ENCODE data around the gene CPNE4. TPM values are rescaled to one million over a fixed set of nuclear protein-coding genes. Genes with fewer than 3 reads are reported as not detected.

CPNE4 gene
- total RNA-seq, 4 donors from 2014 or later: not detected

- Histone ChIP-seq H3K4me1 (no peaks in the 10 kb centered on the region), H3K36me3 (no peaks in the 10 kb centered on the region), H3K27ac (no peak overlapping the region), H3K9me3 (no peaks in the 10 kb centered on the region), H3K27me3 (no peaks in the 10 kb centered on the region), H3K4me3 (no peak overlapping the region)
- TF ChIP-seq CTCF (IDR thresholded peaks at IDR 0.05 in 4 of 5, conservative IDR thresholded peaks at IDR 0.05 in 1 of 5): no peak
- no peak for TF ChIP-seq POLR2A (IDR thresholded peaks at IDR 0.05)
- in situ Hi-C loops (cut with MboI; ENCODE audit: low sequenced_read_pairs in 4 of 4) (no loop called here), intact Hi-C loops (cut with DNase I; ENCODE audit: low total_unique reads) (no loop called here)
- ATAC-seq (no peak), DNase-seq (no peak)
These were observed 317.9 kb downstream of the CPNE4 start for GRCh38 chr3:131716943-131717342.

- DNase-seq (no peak), ATAC-seq (no peak)
- H3K4me3 ChIP-seq: no peak overlapping the region
- H3K27me3 ChIP-seq: no peaks in the 10 kb centered on the region
- no peaks in the 10 kb centered on the region for H3K4me1 ChIP-seq
- H3K27ac ChIP-seq: no peak overlapping the region
- no peaks in the 10 kb centered on the region for H3K9me3 ChIP-seq
- H3K36me3 ChIP-seq: no peaks in the 10 kb centered on the region
- TF ChIP-seq POLR2A (IDR thresholded peaks at IDR 0.05) (no peak), CTCF (IDR thresholded peaks at IDR 0.05 in 4 of 5, conservative IDR thresholded peaks at IDR 0.05 in 1 of 5) (no peak)
- intact Hi-C loops (cut with DNase I; ENCODE audit: low total_unique reads): no loop called here
- in situ Hi-C loops (cut with MboI; ENCODE audit: low sequenced_read_pairs in 4 of 4): no loop called here
These were observed 318.8 kb downstream of the CPNE4 start for GRCh38 chr3:131716007-131716406.

- no peaks in the 10 kb centered on the region for H3K9me3 ChIP-seq
- H3K4me3 ChIP-seq: no peak overlapping the region
- intact Hi-C loops (cut with DNase I; ENCODE audit: low total_unique reads) (no loop called here), in situ Hi-C loops (cut with MboI; ENCODE audit: low sequenced_read_pairs in 4 of 4) (no loop called here)
- DNase-seq: no peak
- TF ChIP-seq CTCF (IDR thresholded peaks at IDR 0.05 in 4 of 5, conservative IDR thresholded peaks at IDR 0.05 in 1 of 5) (no peak), POLR2A (IDR thresholded peaks at IDR 0.05) (no peak)
- H3K27ac ChIP-seq: no peak overlapping the region
- no peaks in the 10 kb centered on the region for H3K36me3 ChIP-seq
- H3K27me3 ChIP-seq: no peaks in the 10 kb centered on the region
- no peaks in the 10 kb centered on the region for H3K4me1 ChIP-seq
- ATAC-seq: no peak
These were observed 320.1 kb downstream of the CPNE4 start for GRCh38 chr3:131714585-131715220.

GRCh38 chr3:131713416-131714123 lies 321.2 kb downstream of the CPNE4 start:
- DNase-seq (no peak), ATAC-seq (no peak)
- Histone ChIP-seq H3K27me3 (no peaks in the 10 kb centered on the region), H3K27ac (no peak overlapping the region), H3K9me3 (no peaks in the 10 kb centered on the region), H3K4me1 (no peaks in the 10 kb centered on the region), H3K4me3 (no peak overlapping the region), H3K36me3 (no peaks in the 10 kb centered on the region)
- intact Hi-C loops (cut with DNase I; ENCODE audit: low total_unique reads) (no loop called here), in situ Hi-C loops (cut with MboI; ENCODE audit: low sequenced_read_pairs in 4 of 4) (no loop called here)
- TF ChIP-seq POLR2A (IDR thresholded peaks at IDR 0.05) (no peak), CTCF (IDR thresholded peaks at IDR 0.05 in 4 of 5, conservative IDR thresholded peaks at IDR 0.05 in 1 of 5) (no peak)
